GM19397 (cell line): Measurements from ENCODE around the gene KLF7.

ENCODE experiments used
- ATAC-seq: cut with Tn5 transposase; IDR thresholded peaks from one replicate; pipeline ENCODE4 v1.9.1; 2021; ENCODE audit warnings: mild to moderate bottlenecking, moderate library complexity; ENCODE audit not compliant: unreplicated experiment

The KLF7 gene

DNA sequence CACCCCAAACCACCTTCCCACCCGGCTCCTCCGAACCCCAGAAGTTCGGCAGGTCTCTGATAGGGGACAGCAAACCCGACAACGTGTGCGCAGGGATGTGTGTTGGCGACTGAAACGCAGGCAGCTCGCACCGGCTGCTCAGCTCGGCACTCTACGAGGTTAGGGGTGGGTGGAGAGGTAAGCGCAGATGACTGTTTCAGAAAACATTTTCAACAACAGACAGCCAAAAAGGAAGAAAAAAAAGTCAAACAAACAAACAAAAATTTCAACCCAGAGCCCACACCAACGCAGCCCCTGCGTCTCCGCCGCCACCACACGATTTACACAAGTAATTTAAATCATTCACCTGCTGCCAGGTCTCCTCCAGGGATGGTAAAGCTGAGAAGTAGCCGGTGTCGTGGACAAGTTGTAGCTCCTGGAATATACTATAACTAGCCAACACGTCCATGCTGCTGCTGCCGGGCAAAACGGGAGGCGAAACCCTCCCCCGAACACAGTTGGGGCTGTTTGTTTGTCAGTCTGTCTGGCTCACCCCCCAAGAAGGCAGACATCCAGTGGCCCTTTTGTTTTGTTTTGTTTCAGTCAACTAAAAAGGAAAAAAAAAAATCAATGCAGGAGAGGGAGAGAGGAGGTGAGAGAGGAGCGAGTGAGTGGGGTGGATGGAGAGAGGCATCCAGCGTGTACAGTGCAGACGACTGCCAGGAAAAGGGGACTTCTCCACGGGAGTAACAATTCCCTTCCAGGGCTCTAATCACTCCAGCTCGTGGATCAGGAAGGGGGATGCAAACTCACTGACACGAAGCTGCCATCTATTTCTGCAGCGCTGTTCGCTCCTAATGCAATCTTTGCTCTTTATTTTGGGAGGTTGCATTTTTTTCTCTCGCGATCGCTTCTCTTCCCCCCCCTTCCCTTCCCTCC, at the start of gene KLF7:
Gene KLF7, minus strand, starts transcription at position 828 of the 918 bp plus-strand sequence. Its CDS starts 380 bp downstream, at position 448.
- ATAC-seq: no peak

DNA sequence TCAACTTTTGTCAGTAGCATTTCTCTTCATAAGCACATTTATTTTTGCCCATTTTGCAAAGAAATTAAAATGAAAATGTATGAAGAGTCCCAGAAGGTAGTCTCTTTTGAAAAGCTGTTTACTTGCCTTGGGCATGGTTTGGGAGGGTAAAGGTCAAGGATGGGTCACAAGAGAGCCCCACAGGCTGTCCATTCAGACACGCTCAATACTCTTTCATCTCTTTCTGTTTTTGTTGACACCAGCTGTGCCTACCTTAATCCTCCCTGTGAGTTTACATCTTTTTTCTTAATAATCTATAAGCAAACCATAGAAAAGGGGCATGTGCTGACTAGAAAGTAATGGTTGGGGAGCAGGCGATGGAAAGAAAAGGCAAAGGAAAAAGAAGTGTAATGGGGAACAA, 49.6 kb upstream of the KLF7 start:
- no peak for ATAC-seq

DNA sequence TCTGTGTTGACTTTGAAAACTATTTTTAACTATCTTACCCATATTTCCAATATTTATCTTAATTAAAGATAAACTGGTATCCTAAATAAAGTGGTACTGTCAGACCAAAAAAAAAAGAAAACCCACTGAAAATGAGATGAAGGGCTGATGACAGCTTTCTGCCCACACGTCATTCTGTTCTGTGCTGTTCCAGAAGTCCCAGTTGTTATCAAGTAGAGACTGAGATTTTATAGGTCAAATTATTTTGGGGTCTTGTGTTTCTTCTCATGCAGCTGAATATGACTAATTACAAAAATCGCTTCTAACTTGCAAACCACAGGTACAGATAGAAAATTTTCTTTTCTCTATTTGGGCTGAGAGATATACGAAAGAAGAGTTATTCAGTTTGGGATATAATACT, 48.7 kb upstream of the KLF7 start:
- no peak for ATAC-seq

DNA sequence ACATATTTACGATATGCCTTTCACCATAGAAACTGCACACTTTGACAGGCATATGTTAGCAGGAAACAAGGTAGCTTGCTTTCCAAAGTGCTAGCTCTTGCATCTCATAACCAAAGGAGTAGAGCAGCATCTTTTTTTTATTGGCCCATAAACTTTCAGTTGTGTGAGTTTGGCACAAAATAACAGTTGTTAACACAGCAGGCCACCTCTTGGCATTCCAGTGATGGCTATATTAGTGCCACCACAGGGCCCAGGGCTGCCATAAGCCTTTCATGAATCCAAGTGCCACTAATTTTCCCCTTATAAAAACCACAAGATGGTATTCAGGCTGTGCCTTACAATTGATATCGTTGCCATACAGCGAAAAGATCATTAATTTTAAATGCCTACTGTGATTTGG, 40.3 kb upstream of the KLF7 start:
- ATAC-seq: no peak

DNA sequence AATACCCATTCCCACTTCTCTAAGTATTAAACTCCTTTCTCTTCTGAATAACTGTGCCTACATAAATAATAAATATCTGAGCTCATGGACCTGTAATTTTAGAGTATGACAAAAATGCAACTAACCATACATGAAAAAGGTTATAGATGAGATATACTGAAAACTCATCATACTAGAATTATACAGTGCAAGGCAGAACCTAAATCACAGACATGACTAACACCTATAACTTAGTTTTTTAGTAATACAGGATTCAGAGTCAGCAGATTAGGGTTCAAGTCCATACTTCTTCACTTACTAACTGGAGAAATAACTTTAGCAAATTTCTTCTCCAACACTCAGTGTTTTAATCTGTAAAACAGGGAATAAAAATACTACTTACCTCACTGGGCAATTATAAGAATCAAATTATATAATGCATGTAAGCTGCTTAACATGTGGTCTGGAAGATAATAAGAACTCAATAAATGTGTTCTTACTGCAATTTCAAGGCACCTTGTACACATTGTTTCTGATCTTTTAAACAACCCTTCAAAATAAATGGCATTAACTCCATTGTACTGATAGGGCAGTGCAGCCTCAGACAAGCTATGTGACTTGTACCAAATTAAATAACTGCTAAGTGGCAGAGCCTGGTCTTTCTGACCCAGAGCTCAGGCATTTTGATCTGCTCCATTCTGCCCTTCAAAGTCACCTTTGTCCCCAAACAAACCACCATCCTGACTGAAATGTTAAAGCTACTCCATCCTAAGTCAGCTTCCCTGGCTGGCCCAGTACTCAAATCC, 39.6 kb upstream of the KLF7 start:
- no peak for ATAC-seq

DNA sequence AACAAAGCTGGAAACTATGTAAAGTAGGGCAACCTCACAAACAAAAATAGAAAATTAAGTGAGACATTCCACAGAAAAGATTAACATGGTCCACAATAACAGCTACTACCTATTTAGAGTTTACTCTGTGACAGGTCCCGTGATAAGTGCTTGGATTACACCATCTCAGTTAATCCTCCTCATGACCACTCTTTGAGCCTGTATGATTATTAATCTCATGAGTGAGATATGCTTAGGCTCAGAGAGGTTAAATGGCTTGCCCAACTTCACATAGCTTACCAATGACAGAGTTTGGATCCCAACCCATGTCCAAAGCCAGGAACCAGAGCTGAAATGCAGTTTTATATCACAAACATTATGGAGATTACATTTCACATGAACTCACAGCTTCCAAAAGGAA, 37.3 kb upstream of the KLF7 start:
- no peak for ATAC-seq

DNA sequence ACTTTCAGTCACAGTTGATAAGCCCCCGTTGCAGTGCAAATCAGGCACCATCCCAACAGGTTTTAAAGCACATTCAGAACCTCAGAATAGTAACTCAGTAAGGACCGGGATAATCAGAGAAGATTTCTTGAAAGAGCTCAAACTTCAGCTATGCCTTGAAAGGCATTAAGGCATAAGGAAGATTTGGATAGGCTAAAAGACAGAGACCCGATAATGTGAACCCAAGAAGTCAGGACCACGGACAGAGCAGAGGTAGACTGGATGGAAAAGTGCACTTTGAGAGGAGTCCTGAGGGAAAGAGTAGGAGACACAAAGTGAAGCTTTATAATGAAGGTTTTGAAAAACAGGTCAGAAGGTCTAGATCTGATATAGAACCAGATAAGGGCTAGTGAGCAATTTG, 36.9 kb upstream of the KLF7 start:
- no peak for ATAC-seq

DNA sequence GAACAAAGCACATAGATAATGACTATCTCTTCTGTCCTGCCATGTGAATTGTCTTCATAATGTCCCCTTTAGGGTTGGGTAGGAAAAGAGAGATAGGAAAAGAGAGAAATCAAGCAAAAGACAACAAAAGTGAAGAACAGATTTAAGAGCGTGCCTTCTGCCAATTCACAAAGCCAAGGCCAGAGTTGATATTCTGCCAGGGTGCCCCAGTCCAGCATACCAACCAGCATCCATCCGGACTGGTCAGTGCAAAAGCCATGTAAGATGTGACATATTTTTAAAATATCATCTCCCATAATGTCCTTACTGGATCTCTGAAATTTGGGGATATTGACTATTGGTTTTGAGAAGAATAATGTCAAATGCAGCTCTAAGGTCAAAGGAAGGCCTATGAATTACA, 35.7 kb upstream of the KLF7 start:
- no peak for ATAC-seq

DNA sequence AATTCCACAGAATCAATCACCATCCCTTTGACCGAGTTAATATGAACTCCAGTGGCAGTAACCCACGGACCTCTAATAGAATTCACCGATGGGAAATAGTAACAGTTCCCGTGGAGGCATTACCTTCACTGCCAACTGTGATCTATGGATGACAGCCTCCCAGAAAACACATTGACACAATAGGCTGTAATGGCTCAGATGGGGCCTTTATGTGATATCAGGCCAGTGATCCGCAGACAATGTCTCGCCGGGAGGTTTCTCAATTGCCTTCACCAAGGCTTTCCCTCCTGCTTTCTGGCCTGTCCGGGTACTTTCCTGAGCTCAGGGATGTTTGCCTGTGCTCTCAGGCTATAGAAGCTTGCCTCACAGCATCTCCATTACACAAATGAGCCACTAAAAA, 34.4 kb upstream of the KLF7 start:
- no peak for ATAC-seq

DNA sequence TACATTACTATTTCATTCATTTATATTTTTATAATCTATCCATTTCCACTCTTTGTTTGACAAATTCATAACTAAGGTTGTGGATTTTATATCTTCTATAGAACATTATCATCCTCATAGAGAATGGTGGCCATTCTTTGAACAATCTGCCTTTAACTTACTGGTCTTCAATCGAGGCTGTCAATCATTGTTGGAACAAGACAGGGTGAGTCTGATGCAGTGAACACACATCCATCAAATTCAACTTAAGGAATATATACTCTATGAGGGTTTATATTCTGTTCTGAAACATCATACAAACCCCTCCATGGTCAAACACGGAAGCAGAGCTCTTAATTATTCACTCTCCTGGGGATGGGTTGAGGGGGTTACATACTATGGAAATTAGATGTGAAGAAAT, 28.3 kb upstream of the KLF7 start:
- no peak for ATAC-seq

DNA sequence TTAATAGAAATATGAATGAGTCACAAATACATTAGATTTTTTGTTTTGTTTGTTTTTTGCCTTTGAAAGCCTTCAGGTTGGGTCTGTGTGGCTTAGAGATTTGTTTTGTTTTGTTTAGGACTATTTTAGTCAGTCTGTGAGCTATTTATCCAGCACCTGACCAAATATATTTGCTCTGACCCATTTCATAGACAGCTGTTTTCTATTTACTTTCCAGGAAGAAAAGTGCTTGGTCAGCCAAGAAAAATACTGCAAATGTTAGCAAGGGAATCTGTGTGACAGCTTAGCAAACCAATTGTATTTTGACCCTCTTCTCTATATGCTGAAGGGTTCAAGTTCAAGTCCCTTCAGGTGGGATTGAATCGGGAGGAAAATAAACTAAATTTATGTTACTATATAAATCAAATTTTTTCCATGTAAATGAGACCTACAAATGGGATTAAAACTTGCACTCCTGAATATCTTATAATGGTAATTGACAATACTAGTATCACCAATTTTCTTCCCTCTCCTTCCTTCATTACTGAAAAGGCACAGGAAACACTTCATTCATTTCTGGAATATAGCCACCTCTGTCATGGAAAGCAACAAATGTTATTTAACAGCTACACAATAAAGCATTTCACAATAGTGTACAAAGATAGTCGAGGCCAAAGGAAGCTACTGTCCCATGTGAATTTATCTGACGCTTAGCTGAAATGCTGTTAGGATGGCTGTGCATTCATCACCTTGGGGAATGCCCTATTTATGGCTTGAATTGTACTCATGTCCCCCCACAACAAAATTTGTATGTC, 23.1 kb upstream of the KLF7 start:
- ATAC-seq: no peak

DNA sequence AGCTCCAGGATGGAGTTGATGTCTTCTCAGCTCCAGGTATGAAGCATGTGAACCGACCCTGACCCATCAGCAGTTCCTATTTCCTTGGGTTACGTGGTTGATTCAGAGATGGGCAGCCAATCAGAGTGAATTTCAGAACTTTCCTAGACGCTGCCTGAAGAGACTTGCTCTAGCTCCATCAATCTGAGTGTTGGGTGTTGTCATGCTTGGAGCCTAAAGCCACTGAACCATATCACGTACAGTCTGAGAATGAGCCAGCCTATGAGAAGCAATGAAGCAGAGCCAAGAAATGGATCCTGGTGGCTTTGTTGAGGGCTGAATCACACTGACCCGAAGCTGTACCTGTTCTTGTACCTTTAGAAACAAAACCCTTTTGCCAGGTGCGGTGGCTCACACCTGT, 19.6 kb upstream of the KLF7 start:
- ATAC-seq: no peak

DNA sequence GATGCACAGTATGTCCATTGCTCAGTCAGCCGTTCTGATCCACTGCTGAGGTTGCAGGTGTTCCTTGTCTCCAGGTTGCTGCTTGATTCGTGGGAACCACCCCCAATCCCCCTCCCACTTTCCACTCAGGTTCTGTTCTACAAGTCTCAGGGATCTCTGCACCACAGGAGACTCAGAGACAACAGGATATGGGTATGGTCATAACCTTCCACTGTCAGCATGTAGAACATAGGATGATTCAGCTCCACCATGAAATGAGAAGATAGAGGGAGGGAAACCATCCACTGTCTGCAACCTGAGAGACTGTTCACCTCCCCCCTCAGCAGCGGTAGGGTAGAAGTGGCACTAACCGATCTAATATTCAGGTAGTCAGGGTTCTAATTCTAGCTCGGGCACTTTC, 19.0 kb upstream of the KLF7 start:
- no peak for ATAC-seq

DNA sequence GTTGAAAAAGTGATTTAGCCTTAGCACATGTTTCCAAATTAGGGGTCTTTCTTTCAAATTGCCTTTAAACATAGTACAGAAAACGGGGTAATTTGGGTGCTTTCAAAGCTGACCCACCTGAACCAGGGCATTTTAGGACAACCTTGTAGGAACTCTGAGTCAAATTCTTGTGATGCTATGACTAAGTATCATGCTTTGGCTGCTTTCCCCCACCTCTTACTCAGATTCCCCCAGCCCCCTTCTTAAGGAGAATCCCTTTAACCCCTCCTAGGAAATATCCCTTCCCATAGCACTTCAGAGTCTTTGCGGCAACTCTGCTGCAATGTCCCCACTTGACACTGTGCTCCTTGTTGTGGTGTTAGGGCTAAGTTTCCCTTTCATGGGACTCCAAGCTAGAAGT, 18.6 kb upstream of the KLF7 start:
- no peak for ATAC-seq

DNA sequence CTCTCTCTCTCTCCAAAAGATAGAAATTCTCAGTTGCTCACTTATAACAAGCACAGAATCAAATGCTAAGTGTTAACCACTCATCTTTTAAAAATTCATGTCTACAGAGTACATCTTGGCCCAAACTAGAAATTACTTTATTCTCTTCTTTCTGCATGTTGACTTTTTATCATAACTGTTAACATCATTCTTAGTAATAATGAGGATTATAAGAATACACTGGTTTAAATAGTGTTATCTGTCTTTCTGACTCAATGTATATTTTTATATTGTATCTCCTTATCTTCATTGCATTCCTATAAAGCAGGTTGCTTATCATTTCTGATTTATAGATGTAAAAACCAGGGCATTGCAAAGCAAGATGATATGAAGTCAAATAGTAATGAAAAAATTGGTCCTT, 17.8 kb upstream of the KLF7 start:
- ATAC-seq: no peak

DNA sequence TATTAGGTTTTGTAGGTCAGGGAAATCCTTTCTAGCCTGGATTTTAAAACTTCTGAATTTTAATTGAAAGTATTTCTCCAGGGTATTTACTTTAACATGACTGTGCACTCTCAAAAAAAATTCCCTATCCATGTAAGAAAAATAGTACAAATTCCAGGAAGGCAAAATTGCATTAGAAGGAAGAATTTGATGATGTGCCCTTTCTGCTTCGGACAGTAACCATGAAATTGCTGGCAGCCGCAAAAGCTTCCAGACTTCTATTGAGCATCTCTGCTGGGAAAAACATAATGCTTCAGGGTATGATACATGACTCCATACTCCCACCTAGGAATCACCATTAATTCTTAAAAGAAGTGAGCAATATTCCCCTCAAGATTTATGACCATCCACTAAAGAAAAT, 17.2 kb upstream of the KLF7 start:
- ATAC-seq: no peak

DNA sequence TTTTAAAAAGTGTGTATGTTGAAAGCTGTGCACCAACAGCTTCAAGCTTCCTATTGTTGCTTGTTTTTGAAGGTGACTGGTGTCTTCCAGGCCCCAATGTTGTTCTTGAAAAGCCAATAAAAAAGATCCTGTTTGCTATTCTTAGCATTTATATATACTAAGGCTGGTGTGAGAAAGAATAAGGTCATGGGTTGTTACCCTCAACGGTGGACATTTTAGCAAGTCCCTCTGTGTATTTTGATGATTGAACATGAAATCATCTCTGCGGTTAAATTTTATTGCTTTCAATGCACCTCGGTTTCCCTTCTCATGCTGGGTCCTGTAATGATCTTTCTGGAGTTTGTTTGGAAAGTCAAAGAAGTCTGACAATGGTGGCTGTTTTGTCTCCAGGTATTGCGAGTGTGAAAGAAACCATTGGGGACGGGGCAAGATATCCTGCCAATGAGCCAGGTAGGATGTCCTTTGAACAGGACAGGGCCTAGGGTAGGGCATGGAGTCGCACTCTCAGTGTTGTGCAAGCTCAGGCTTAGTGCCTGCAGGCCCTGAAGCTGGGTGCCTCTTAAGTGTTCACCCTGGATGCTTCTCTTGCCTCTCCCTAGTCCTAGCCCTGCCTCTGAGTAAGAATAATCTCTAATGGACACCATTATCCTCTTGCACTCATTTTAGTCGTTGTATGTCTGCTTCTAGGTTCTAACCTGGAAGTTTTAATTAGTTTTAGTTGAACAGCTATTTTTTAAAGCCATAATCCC, 16.0 kb upstream of the KLF7 start:
- ATAC-seq: no peak

DNA sequence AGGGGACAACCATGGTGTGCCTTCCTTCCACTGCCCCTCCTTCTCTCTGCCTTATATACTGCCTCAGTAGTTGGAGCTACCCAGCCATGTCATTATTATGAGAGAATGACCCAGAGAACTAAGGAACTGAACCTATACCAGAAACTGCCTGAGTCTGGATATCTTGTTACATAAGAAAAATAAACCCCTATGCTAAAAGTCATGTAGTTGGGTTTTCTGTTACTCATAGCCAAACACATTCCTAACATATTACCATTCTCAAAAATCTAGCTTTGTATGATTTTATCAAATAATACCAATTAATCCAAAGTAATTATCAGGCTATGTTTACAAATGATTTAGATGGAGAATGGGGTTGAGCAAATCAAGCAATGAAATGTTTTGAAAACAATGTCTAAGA, 15.0 kb upstream of the KLF7 start:
- no peak for ATAC-seq

DNA sequence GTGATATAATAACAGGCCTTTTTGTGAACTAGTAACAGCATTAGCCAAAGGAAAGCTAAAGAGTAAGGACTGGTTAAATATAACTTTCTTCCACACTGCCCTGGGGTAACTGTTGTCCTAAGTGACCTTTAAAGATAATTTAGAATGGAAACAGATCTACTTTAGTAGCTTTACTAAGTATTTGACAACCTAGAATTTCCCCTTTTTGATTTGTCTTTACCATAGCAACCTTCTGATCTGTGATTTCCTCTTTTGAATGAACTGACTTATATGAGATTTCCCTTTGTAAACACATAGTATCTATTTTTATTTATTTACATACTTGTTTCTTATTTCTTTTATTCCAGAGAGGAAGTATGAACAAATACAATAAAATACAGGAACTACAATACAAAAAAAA, 10.5 kb upstream of the KLF7 start:
- ATAC-seq: no peak

DNA sequence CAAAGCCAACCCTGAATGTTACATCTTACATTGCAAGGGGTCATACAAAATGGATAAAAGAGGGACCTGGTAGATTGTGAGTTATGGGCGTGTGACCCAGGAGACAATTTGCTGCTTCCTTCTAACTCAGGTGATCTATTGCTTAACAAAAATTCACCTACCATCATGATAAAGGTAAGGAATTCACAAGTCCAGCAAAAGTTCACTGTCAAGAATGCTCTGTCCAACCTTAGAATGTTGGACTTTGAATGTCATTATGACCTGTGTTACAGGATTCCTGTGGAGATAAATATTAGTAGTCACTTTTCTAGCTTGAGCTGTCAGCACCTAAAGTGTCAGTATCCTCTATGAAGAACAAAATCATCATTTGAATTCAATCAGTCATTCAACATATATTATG, 7.9 kb upstream of the KLF7 start:
- ATAC-seq: no peak
